MM.1S (cell line): Measurements from ENCODE around the gene PSTK.

Experiments
- EZH2phosphoT487 ChIP-seq: fragments of 300-600 bp; sonication (generic); IDR thresholded peaks from 2 replicates; pipeline ENCODE4 v1.6.1; 2018; ENCODE audit warnings: antibody characterized with exemption, low read length
- TF ChIP-seq, protein P1 (sequence below): fragments of 300-600 bp; sonication (generic); IDR thresholded peaks from 2 replicates; pipeline ENCODE4 v1.5.1; 2016; ENCODE audit warnings: antibody characterized with exemption, low read length, mixed read lengths

- TF ChIP-seq, protein P1, sequence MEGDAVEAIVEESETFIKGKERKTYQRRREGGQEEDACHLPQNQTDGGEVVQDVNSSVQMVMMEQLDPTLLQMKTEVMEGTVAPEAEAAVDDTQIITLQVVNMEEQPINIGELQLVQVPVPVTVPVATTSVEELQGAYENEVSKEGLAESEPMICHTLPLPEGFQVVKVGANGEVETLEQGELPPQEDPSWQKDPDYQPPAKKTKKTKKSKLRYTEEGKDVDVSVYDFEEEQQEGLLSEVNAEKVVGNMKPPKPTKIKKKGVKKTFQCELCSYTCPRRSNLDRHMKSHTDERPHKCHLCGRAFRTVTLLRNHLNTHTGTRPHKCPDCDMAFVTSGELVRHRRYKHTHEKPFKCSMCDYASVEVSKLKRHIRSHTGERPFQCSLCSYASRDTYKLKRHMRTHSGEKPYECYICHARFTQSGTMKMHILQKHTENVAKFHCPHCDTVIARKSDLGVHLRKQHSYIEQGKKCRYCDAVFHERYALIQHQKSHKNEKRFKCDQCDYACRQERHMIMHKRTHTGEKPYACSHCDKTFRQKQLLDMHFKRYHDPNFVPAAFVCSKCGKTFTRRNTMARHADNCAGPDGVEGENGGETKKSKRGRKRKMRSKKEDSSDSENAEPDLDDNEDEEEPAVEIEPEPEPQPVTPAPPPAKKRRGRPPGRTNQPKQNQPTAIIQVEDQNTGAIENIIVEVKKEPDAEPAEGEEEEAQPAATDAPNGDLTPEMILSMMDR: no peak
- TF ChIP-seq EZH2phosphoT487: no peak
These were observed 50.9 kb downstream of the PSTK start for GRCh38 chr10:123031124-123031523.
